MG63 (cell line): ENCODE measurements around the gene BTBD7. TPM values are rescaled to one million over a fixed set of nuclear protein-coding genes. Genes with fewer than 3 reads are reported as not detected.

Experiments used
- DNase-seq: peaks from one replicate; pipeline ENCODE4 v3.0.0-alpha.2; 2020
- H3K27me3 ChIP-seq: fragments of 250-450 bp; sonication (Bioruptor Pico); 2 replicates; pipeline ENCODE4 v1.5.1; 2020; ENCODE audit warnings: mild to moderate bottlenecking, moderate library complexity
- H3K36me3 ChIP-seq: fragments of 250-450 bp; sonication (Bioruptor Pico); 2 replicates; pipeline ENCODE4 v1.5.1; 2020; ENCODE audit warnings: mild to moderate bottlenecking, moderate library complexity
- H3K4me3 ChIP-seq: fragments of 250-450 bp; sonication (Bioruptor Pico); 2 replicates; pipeline ENCODE4 v1.5.1; 2020; ENCODE audit warnings: mild to moderate bottlenecking, moderate library complexity
- H3K9me3 ChIP-seq: fragments of 250-450 bp; sonication (Bioruptor Pico); 2 replicates; pipeline ENCODE4 v1.5.1; 2020; ENCODE audit warnings: mild to moderate bottlenecking, moderate library complexity
- total RNA-seq: library from RNA; depleted of rRNA; stranded (reverse); fragments of >200 nt; shearing (Covaris generic); gene quantifications from 2 replicates; pipeline ENCODE4 v1.2.3, GENCODE V29; 2014; ENCODE audit warnings: low replicate concordance

Gene BTBD7
- total RNA-seq, 1 experiment from 2014 or later = 4.8 TPM

GRCh38 chr14:93232159-93232558, 100.7 kb downstream of the BTBD7 start:
- Histone ChIP-seq H3K4me3 (no peak overlapping the region), H3K36me3 (no peaks in the 10 kb centered on the region), H3K9me3 (no peaks in the 10 kb centered on the region), H3K27me3 (no peaks in the 10 kb centered on the region)
- no peak for DNase-seq

DNA sequence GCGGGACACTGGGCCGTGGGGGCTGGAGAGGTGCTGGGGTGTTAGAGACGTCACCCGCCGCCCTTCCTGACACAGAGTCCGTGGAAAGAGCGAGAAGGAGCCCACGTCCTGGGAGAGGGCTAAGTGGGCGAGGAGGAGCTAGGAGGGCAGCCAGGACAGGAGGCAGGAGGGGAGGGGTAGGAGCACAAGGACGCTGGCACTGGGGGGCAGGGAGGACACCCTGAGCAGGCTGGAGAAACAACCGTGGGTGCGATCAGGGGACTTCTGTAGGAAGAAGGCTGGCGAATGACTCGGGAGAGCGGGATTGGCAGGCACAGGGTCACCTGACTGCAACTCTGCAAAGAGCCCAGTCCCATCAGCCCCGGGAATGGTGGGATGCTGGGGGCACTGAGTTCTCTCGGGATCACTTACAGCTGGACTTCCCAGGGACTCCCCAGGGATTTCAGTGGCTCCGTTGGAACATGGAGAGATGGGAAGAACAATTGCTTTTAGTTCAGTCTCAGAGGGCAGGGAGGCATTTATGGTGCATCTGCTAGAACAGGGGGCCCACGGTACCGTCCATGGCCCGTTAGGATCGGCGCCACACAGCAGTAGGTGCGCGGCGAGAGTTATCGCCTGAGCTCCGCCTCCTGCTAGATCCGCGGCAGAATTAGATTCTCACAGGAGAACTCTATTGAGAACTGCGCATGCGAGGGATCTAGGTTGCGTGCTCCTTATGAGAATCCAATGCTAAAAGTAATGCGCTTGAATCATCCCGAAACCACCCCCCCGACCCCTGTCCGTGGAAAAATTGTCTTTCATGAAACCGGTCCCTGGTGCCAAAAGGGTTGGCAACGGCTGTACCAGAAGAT, 101.5 kb downstream of the BTBD7 start:
- Histone ChIP-seq H3K4me3 (no peak overlapping the region), H3K9me3 (no peaks in the 10 kb centered on the region), H3K27me3 (no peaks in the 10 kb centered on the region), H3K36me3 (no peaks in the 10 kb centered on the region)
- no peak for DNase-seq

DNA sequence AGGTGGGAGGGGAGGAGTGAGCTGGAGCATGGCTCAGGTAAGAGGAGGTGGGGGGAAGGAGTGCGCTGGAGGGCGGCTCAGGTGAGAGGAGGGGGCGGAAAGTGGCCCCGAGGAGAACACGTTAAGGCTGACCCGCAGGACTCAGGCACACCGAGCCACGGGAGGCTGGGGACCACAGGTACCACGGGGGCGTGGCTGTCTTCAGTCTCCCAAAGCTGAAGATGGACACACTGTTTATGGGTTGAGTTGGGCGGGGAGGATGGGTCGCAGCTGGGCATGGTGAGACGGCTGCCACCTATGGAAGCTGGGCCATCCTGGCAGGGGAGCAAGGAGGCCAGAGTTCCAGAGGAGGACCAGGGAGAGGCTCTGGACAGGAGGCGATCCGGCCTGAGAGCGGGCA, 102.3 kb downstream of the BTBD7 start:
- Histone ChIP-seq H3K4me3 (no peak overlapping the region), H3K9me3 (no peaks in the 10 kb centered on the region), H3K27me3 (no peaks in the 10 kb centered on the region), H3K36me3 (no peaks in the 10 kb centered on the region)
- DNase-seq = no peak

- H3K36me3 ChIP-seq = no peaks in the 10 kb centered on the region
- no peaks in the 10 kb centered on the region for H3K9me3 ChIP-seq
- DNase-seq = no peak
- H3K4me3 ChIP-seq = no peak overlapping the region
- H3K27me3 ChIP-seq = no peaks in the 10 kb centered on the region
These were observed 104.3 kb downstream of the BTBD7 start for GRCh38 chr14:93228550-93228949.

DNA sequence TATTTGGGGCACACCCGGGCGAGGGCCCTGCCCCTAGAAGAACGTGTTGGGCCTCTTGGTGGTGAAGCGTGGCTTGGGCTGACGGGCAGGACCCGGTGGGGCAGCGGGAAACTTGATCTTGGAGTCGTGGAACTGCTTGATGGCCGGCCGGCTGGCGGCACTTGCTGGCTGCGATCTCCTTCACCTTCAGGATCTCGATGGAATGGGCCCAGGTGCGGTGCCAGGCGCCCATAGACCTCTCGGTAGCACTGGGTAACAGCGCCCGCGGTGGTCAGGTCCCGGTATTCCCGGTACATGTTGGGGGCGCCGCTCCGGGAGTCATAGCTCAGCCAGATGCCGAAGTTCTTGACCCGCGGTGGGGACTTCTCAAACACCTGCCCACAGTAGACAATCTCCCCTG, 109.3 kb downstream of the BTBD7 start:
- H3K4me3 ChIP-seq = no peak overlapping the region
- H3K36me3 ChIP-seq = peaks cover 9% of the 10 kb centered on the region
- no peaks in the 10 kb centered on the region for H3K9me3 ChIP-seq
- H3K27me3 ChIP-seq = no peaks in the 10 kb centered on the region
- DNase-seq = no peak

GRCh38 chr14:93220509-93220908, 112.3 kb downstream of the BTBD7 start:
- Histone ChIP-seq H3K9me3 (no peaks in the 10 kb centered on the region), H3K27me3 (no peaks in the 10 kb centered on the region), H3K36me3 (peaks cover 9% of the 10 kb centered on the region), H3K4me3 (no peak overlapping the region)
- DNase-seq = no peak

GRCh38 chr14:93219103-93219726, 113.6 kb downstream of the BTBD7 start:
- Histone ChIP-seq H3K27me3 (no peaks in the 10 kb centered on the region), H3K9me3 (no peaks in the 10 kb centered on the region), H3K36me3 (peaks cover 17% of the 10 kb centered on the region), H3K4me3 (no peak overlapping the region)
- peak; percentile 20 for DNase-seq

DNA sequence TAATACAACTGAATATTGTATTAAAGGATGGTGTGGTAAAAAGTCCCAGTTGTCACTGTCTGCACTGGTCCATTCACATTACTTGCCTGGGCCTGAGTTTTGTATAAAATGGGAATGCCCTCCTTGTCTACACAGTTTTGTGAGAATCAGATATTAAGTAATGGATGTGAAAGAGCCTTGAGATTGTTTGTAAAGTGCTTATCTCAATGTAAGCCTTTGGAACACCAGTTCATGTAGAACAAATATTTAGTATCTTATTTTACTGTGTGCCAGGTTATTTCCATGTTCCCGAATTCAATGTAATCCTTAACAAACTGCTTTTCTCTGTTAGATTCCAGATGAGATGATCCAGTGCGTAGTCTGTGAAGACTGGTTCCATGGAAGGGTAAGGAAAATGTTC, 118.2 kb downstream of the BTBD7 start:
- H3K9me3 ChIP-seq = no peaks in the 10 kb centered on the region
- DNase-seq = no peak
- peaks cover 20% of the 10 kb centered on the region for H3K36me3 ChIP-seq
- H3K4me3 ChIP-seq = no peak overlapping the region
- H3K27me3 ChIP-seq = no peaks in the 10 kb centered on the region

DNA sequence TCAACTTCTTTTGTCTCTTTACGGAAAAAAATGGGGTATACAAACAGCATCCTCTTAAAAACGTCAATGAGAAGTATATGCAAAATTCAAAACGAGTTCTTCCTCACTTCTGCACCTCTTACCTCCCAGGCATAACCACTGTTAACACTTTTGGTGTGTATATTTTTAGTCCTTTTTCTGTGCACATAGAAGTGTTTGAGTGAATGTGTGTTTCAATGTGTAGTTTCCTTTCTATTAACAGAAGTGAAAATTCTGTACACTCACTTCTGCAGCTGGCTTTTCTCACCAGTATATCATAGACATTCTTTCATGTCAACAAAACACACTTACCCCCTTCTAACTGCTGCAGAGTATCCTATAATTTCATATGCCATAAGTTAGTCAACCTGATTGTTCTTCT, 120.4 kb downstream of the BTBD7 start:
- Histone ChIP-seq H3K36me3 (peaks cover 14% of the 10 kb centered on the region), H3K4me3 (no peak overlapping the region), H3K27me3 (no peaks in the 10 kb centered on the region), H3K9me3 (no peaks in the 10 kb centered on the region)
- no peak for DNase-seq

GRCh38 chr14:93207468-93208308, 125.1 kb downstream of the BTBD7 start:
- H3K4me3 ChIP-seq = peak overlapping the region; percentile 64
- DNase-seq = peak; percentile 52

DNA sequence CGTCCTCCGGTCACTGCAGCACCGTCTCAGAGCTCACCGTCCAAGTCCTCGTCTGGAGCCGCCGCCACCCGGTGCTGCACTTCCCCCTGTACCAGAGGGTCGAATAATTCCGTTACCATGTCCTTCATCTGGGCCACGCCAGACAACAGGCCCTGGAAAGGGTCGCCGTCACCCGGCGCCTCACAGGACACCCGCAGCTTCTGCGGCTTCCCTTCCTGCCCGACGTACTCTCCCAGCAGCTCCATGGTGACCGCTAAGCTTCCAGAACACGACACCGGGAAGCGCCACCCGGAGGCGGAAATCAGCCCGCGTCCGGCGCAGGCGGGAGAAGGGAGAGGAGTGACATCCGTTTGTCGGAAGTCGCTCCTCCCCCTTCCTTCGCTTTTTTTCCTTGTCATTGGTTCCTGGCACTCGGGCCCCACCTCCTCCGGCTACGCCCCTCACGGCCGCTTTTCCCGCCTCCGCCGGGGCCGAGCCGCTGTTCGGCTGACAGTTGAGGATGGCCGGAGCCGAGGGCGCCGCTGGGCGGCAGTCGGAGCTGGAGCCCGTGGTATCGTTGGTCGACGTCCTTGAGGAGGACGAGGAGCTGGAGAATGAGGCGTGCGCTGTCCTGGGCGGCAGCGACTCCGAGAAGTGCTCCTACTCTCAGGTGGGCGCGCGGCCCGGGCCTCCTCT, 125.9 kb downstream of the BTBD7 start, which contains the start of the genes GON7 and UBR7:
Gene GON7 (minus strand): TSS at position 273 of the 675 bp plus-strand sequence. CDS start 28 bp downstream, at position 245.
Gene UBR7 (plus strand): TSS at position 464 of the 675 bp plus-strand sequence. CDS start 36 bp downstream, at position 500.
- H3K36me3 ChIP-seq = peaks cover 9% of the 10 kb centered on the region; the same call in 1 of the 2 replicates
- no peaks in the 10 kb centered on the region for H3K27me3 ChIP-seq
- no peaks in the 10 kb centered on the region for H3K9me3 ChIP-seq
- peak within 1 kb of the TSS; percentile 64 for H3K4me3 ChIP-seq
- DNase-seq = peak; percentile 93

More at GRCh38 chr14:93207468-93208308, 125.1 kb downstream of the BTBD7 start:
- Histone ChIP-seq H3K9me3 (no peaks in the 10 kb centered on the region), H3K27me3 (no peaks in the 10 kb centered on the region), H3K36me3 (peaks cover 9% of the 10 kb centered on the region)

GRCh38 chr14:93201155-93201704, 131.6 kb downstream of the BTBD7 start:
- DNase-seq = no peak
- Histone ChIP-seq H3K27me3 (no peaks in the 10 kb centered on the region), H3K9me3 (no peaks in the 10 kb centered on the region), H3K4me3 (no peak overlapping the region), H3K36me3 (peaks cover 3% of the 10 kb centered on the region; the same call in 1 of the 2 replicates)

DNA sequence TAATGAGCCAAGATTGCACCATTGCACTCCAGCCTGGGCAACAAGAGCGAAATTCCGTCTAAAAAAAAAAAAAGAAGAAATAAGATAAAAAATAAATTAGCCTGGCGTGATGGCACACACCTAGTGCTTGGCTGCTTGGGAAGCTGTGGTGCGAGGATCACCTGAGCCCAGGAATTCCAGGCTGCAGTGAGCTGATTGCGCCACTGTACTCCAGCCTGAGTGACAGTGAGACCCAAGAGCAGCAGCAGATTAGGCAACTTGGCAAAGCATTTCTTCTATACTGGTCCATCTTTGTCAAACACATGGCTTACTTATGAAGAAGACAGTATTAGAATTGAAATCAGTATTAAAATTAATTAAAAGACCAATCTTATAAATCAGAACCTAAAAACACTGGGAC, 132.3 kb downstream of the BTBD7 start:
- Histone ChIP-seq H3K27me3 (no peaks in the 10 kb centered on the region), H3K36me3 (peaks cover 3% of the 10 kb centered on the region; the same call in 1 of the 2 replicates), H3K4me3 (no peak overlapping the region), H3K9me3 (no peaks in the 10 kb centered on the region)
- DNase-seq = no peak

GRCh38 chr14:93199031-93199430, 133.8 kb downstream of the BTBD7 start:
- no peak for DNase-seq
- no peak overlapping the region for H3K4me3 ChIP-seq

DNA sequence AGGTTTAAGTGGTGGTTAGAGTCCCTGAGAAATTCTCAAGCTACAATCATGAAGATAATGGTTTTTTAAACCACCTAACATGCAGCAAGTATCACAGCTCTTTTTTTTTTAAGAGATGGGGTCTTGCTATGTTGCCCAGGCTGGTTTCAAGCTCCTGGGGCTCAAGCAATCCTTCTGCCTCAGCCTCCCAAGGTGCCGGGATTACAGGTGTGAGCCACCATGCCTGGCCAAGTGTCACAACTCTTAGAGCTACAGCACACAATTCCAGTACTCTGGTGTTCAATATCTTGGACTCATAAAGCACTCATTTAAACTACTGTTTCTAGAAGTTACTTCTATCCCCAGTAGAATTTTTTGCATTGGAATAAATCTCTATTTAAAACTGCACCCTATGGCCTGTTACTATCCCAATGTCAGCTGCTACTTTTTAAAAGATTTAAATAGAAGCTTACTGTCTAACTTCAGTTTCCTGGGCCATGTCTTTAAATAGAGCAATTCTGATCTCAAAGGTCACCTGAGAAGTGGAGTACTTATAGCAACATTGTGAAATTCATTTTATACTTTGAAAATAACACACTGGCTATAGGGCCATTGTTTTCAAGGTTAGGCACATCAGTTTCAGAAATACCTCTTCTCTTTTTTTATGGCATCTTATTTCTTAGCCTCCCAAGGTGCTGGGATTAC, 137.4 kb downstream of the BTBD7 start:
- no peak for DNase-seq
- H3K9me3 ChIP-seq = no peaks in the 10 kb centered on the region
- no peaks in the 10 kb centered on the region for H3K36me3 ChIP-seq
- H3K4me3 ChIP-seq = no peak overlapping the region
- no peaks in the 10 kb centered on the region for H3K27me3 ChIP-seq

More at GRCh38 chr14:93199031-93199430, 133.8 kb downstream of the BTBD7 start:
- Histone ChIP-seq H3K9me3 (no peaks in the 10 kb centered on the region), H3K36me3 (no peaks in the 10 kb centered on the region), H3K27me3 (no peaks in the 10 kb centered on the region)
